NCI-H524 treated with DMSO at 0.1 percent for 48 hours (cell line): Measurements from ENCODE around the gene COLEC12.

ENCODE experiments used
- DNase-seq: peaks from one replicate; lab custom pipeline; 2025; lab: John Stamatoyannopoulos, UW

Gene COLEC12

GRCh38 chr18:361100-361732 lies 139.3 kb downstream of the COLEC12 start:
- DNase-seq = no peak

DNA sequence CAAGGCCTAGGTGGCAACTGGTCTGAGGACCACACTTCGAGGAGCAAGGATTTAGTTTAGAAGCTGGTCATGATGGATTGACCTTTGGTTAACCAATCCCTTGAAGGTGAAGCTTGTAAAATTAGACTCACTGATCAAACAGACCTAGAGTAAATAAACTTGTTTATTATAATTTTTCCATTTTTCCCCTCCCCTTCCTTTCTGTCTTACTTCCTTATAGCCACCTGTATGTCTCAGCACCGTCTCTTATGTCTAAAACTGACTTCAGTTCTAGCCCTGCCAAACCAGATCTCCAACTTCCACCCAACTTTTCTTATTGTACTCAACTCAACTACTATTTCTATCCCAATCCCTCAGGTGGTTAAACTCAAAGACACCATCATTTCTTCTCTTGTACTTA lies 139.8 kb downstream of the COLEC12 start:
- DNase-seq = no peak

DNA sequence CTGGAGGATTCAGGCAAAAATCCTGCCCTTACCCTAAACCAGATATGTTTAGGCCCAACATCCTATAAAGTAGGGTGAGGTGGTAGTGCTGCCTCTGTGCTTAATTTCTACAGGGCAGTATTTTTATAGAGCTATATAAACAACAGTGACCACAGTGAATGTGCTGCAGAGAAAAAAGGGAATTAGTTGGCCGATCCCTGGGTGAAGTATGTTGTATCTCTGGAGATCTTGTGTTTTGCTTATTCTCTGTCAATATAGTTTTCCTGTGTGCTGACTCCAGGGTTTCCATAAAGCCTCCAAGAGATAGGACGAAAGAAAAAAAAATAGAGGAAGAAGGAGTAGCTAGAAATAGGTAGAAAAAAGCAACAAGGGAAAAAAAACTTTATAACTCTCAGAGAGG lies 143.7 kb downstream of the COLEC12 start:
- no peak for DNase-seq

DNA sequence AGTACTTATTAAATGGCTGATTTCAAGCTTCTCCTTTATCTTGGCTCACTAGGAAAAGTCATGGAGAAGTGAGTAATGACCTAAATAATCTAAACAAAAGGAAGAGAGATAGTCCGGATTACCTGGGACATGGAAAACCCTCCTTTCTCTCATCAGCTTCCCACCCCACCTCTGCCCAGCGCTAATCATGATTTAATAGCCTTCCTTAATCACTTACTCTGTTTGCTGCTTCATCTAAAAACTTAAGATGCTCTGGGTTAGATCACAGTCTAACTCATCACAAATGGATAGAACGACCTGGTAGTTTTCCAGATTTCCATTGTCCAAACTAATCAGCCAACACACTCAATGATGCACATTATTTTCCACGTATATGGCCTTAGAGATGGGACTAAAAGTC lies 144.8 kb downstream of the COLEC12 start:
- DNase-seq = no peak

GRCh38 chr18:354471-354870 lies 146.0 kb downstream of the COLEC12 start:
- no peak for DNase-seq

- DNase-seq = no peak
Measured at GRCh38 chr18:354003-354402, 146.5 kb downstream of the COLEC12 start.

DNA sequence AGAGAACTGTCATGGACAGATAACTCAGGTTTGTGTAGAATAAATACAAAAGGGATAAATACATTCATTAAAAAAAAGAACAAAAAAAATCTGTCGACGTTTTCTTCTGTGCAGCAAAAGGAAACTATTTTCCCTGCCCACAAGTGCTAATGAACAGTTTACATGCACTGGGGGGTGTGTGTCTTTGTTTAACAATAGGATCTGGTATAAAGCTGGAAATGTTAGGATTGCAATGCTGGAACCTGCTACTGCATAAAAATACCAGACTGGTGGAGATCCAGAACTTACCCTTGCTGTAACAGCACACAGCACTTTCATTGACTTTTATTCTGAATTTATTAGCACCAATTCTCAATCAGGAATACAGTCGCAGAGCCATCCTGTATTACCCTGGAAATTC lies 148.1 kb downstream of the COLEC12 start:
- DNase-seq = no peak

GRCh38 chr18:350953-351572 lies 149.4 kb downstream of the COLEC12 start:
- DNase-seq = no peak

- no peak for DNase-seq
Measured at GRCh38 chr18:346600-346999, 153.9 kb downstream of the COLEC12 start.

- DNase-seq = no peak
Measured at GRCh38 chr18:341102-341501, 159.4 kb downstream of the COLEC12 start.

DNA sequence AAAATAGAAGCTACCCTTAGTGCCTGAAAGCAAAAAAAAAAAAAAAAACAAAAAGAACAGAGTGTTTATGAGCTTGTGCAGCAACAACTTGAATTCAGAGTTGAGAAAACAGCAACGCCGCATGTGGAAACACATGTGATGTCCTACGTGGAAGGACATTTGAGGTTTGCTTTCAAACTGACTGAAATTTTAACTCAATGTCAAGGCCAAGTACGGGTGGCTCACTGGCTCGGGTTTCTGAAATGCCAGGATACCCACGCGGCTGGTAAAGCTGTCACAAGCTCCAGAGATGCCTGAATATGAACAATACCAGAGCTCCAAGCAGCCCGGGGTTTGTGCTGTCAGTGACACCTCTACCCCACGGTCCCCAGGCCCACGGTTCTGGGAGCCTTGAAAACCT lies 160.5 kb downstream of the COLEC12 start:
- no peak for DNase-seq

DNA sequence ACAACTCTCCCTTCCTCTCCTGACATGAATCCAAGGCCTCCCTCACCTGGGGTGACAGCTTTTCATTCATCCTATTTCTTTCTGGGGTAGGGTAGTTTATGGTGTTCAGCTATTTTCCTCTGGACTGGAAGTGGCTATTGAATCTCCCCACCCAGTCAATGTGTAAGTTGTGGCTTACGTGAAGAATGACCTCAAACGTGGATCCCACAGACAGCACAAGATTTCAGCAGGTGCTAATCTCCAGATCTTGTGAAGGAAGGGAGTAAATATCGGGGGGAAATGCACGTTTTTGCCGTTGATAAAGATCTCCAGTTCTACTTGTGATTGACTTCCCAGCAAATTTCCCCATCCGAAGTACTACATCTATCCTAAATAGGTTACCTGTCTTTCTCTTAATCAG lies 161.3 kb downstream of the COLEC12 start:
- DNase-seq = no peak

DNA sequence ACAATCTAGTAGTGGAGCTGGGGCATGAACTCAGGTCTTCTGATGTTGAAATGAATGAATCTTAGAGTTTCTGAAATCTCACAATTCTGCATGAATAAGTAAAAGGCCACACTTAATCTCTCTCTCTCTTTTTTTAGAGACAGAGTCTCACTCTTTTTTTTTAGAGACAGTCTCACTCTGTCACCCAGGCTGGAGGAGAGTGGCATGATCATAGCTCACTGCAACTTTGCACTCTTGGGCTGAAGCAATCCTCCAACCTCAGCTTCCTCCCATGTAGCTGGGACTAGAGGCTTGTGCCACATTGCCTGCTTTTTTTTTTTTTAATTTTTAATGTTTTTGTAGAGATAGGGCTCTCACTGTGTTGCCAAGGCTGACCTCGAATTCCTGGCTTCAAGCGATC lies 163.8 kb downstream of the COLEC12 start:
- no peak for DNase-seq

GRCh38 chr18:335733-336132 lies 164.8 kb downstream of the COLEC12 start:
- no peak for DNase-seq

GRCh38 chr18:334575-335132 lies 165.8 kb downstream of the COLEC12 start:
- DNase-seq = no peak

DNA sequence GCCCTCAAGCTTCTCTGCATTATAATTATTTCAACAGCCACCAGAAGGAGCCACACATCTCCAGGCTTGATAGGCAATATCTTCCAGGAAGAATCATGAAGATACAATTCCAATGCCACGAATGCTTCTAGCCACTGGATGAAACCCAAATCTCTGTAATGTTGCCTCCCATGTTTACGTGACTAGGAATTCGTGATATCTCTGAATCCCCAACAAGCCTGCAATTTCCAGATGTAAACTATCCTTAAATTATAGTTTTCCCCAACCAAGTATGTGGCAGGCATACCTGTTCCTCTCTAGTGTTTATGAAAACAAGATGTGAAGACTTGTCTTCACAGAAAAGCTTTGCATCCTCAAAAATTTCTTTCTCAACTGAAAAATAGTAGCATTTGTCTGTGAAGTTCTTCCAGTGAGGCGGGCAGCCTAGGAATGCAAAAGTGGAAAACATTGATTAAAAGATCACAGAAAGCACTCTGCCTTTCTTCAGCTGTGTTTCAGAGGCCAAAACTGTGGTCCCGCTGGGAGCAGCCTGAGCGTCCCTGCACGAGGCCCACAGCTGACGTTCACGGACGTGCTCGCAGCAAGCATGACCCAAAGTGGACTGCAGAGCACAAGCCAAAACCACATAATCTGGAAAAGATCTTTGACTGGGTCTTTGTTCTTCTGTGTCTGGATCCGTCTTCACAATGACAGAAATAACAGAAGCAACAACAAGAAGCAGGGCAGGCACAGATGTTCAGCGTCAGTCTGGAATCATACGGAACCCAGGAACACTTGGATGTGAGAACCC lies 167.6 kb downstream of the COLEC12 start:
- DNase-seq = no peak

DNA sequence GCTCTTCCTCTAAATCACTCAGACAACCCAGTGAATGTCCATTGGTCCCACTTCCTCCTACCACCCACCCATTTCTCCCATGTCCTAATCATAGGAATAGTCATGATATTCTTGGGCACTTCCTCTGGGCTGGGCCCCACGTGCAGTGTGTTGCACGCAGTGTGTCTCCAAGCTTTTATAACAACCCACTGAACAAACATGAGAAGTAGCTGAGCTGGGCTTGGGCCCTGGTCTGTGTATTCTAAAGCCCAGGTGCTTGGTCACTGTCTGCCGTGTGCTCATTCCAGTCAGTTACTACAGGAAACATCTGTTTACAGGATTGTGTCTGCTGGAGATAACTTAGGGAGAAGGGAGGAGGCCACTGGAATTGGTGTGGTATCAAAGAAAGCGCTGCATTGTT lies 168.5 kb downstream of the COLEC12 start:
- no peak for DNase-seq

GRCh38 chr18:331221-331821 lies 169.2 kb downstream of the COLEC12 start:
- no peak for DNase-seq

GRCh38 chr18:328928-329327 lies 171.6 kb downstream of the COLEC12 start:
- DNase-seq = no peak

GRCh38 chr18:326846-327245 lies 173.7 kb downstream of the COLEC12 start:
- DNase-seq = no peak

GRCh38 chr18:323253-323622 lies 177.3 kb downstream of the COLEC12 start:
- DNase-seq = no peak

- no peak for DNase-seq
Measured at GRCh38 chr18:321865-322467, 178.5 kb downstream of the COLEC12 start.
